Fibroblast of villous mesenchyme (primary cell): ENCODE data around the gene PCBP3. TPM values are rescaled to one million over a fixed set of nuclear protein-coding genes. Genes with fewer than 3 reads are reported as not detected.

ENCODE experiments used
- DNase-seq: peaks from one replicate; pipeline ENCODE4 v3.0.0-alpha.2; 2010; ENCODE audit warnings: low read depth
- H3K4me3 ChIP-seq: 2 replicates; pipeline ENCODE4 v1.5.1; 2011; ENCODE audit warnings: low read depth, mild to moderate bottlenecking, low read length
- CTCF ChIP-seq: IDR thresholded peaks from 2 replicates; pipeline ENCODE4 v1.5.1; 2012; ENCODE audit warnings: low read depth, mild to moderate bottlenecking, low read length; ENCODE audit not compliant: insufficient read depth
- total RNA-seq: library from RNA; depleted of rRNA; stranded (reverse); fragments of >200 nt; gene quantifications from 2 replicates; pipeline ENCODE4 v1.2.3, GENCODE V29; 2012

The PCBP3 gene
- total RNA-seq, 1 donor = 1.3 TPM

- TF ChIP-seq CTCF = no peak
- no peak for DNase-seq
- H3K4me3 ChIP-seq = no peak overlapping the region
Observed at GRCh38 chr21:45945066-45945867, 301.7 kb downstream of the PCBP3 start.

GRCh38 chr21:45945868-45946210 is 302.3 kb downstream of the PCBP3 start:
- no peak overlapping the region for H3K4me3 ChIP-seq
- TF ChIP-seq CTCF = no peak
- DNase-seq = no peak

GRCh38 chr21:45947296-45947695 is 303.8 kb downstream of the PCBP3 start:
- no peak overlapping the region for H3K4me3 ChIP-seq
- DNase-seq = no peak
- no peak for TF ChIP-seq CTCF

GRCh38 chr21:45947716-45948255 is 304.3 kb downstream of the PCBP3 start:
- TF ChIP-seq CTCF = no peak
- DNase-seq = no peak

GRCh38 chr21:45948576-45949141 is 305.1 kb downstream of the PCBP3 start:
- no peak for DNase-seq
- H3K4me3 ChIP-seq = no peak overlapping the region
- no peak for TF ChIP-seq CTCF

More at GRCh38 chr21:45947716-45948255, 304.3 kb downstream of the PCBP3 start:
- no peak overlapping the region for H3K4me3 ChIP-seq

- no peak for TF ChIP-seq CTCF
- DNase-seq = no peak
- peak overlapping the region; percentile 21 for H3K4me3 ChIP-seq
Observed at GRCh38 chr21:45949928-45950739, 306.6 kb downstream of the PCBP3 start.
